ENCODE results near the gene DMRTB1.

DNA sequence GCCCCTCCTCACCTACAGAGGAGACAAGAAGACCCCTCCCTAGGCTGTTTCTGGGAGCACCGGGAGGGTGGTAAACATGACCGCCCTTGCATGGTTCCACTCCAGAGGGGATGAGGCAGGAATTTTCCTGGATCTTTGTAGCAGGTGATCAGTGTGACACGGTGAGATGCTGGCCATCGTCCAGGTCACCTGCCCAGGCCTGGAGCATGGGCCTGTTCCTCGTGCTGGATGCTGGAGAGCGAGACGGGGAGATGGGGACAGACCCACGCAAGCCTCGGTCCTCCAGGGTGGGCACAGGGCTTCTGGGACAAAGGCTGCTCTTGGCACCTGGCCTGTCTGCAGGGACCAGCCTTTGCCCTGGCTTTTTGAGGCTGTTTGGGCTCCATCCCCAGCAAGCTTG, 46.2 kb downstream of the DMRTB1 start:
- TF ChIP-seq CTCF (IDR thresholded peaks at IDR 0.05) = no peak
- no peak for TF ChIP-seq EZH2 (IDR thresholded peaks at IDR 0.05; ENCODE audit: borderline replicate concordance, insufficient read depth, low read depth, low read length, poor library complexity, severe bottlenecking)
